GM06990 (cell line): ENCODE measurements around the gene CSNK1D.

Experiments
- DNase-seq: peaks from one replicate; pipeline ENCODE4 v3.0.0-alpha.2; 2011; ENCODE audit not compliant: insufficient read length; ENCODE audit errors: extremely low read depth
- H3K27me3 ChIP-seq: replicated peaks from 2 replicates; pipeline ENCODE4 v1.6.0; 2011; ENCODE audit warnings: low read length; ENCODE audit not compliant: control insufficient read depth, insufficient read depth
- H3K36me3 ChIP-seq: 2 replicates; pipeline ENCODE4 v1.5.1; 2011; ENCODE audit warnings: low read length; ENCODE audit not compliant: control insufficient read depth, insufficient read depth
- H3K4me3 ChIP-seq: replicated peaks from 2 replicates; pipeline ENCODE4 v1.5.1; 2011; ENCODE audit warnings: low read depth, mild to moderate bottlenecking, control low read depth, low read length
- TF ChIP-seq, protein P1 (sequence below): IDR thresholded peaks from 2 replicates; pipeline ENCODE4 v1.5.1; 2011; ENCODE audit warnings: low read length, control low read depth, mild to moderate bottlenecking, inconsistent platforms; ENCODE audit not compliant: insufficient read depth, poor library complexity, severe bottlenecking

The CSNK1D gene

GRCh38 chr17:82226809-82227628, 46.5 kb downstream of the CSNK1D start:
- Histone ChIP-seq H3K4me3 (no peak overlapping the region), H3K36me3 (no peaks in the 10 kb centered on the region), H3K27me3 (no peaks in the 10 kb centered on the region)
- peak; percentile 17 for DNase-seq
- TF ChIP-seq, protein P1, sequence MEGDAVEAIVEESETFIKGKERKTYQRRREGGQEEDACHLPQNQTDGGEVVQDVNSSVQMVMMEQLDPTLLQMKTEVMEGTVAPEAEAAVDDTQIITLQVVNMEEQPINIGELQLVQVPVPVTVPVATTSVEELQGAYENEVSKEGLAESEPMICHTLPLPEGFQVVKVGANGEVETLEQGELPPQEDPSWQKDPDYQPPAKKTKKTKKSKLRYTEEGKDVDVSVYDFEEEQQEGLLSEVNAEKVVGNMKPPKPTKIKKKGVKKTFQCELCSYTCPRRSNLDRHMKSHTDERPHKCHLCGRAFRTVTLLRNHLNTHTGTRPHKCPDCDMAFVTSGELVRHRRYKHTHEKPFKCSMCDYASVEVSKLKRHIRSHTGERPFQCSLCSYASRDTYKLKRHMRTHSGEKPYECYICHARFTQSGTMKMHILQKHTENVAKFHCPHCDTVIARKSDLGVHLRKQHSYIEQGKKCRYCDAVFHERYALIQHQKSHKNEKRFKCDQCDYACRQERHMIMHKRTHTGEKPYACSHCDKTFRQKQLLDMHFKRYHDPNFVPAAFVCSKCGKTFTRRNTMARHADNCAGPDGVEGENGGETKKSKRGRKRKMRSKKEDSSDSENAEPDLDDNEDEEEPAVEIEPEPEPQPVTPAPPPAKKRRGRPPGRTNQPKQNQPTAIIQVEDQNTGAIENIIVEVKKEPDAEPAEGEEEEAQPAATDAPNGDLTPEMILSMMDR = no peak

DNA sequence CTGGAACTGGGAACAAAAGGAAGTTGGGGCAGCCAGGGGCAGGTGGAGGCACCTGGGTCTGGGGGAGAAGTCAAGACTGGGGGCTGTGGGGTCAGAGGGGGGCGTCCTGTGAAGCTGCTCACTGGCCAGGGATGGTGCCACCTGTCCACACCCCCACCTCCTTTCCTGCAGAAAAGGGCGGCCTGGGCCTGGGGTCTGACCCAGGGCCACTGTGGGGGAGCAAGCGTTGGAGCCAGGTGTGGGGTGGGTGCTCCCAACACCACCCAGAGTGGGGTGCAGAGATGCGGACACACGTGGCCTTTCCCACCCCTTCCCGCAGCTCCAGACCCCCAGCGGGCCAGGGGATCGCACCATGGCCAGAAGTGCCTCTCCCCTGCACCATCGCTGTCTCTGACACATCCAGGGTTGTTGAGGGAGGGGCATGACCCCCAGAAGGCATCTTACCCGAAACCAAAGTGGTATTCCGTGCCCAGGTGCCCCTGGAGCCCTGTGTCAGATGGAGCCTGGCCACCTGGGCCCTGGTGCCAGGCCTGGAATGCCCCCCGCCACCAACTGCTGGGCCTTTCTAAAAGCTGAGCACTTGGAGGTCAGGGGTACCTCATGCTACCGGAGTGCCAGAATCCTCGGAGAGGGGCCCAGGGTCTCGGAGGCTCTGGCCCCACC, 47.2 kb downstream of the CSNK1D start:
- Histone ChIP-seq H3K4me3 (no peak overlapping the region), H3K36me3 (no peaks in the 10 kb centered on the region), H3K27me3 (no peaks in the 10 kb centered on the region)
- DNase-seq = peak; percentile 10
- TF ChIP-seq, protein P1 = no peak

DNA sequence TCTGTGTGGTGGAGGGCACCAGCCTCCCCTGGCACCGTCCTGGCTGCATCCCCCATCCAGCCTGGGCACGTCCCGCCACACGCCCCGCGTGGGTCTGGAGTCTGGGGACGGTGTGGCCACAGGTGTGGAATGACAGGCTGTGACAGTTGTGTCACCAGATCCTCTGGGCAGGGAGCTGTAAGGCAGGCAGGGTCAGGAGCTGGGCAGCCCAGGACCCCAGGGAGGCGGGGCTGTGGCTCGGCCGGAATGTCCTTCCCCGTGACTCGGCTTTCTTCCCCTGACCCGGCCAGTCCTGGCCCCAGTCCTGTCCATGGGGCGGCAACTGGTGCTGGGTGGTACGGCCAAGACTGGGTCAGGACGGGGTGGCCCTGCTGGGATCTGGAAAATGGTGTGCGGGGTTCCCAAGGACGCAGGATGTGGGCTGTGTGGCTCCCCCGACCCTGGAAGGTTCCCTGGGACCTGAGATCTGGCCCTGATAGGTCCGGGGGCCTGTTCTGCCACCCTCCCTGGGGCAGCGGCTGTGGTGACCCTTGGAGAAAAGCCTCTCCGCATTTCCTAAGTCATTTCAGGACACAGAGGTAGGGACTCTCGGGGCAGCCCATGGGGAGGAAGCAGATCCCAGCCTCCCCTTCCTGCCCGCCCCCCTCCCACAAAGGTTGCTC, 48.0 kb downstream of the CSNK1D start:
- Histone ChIP-seq H3K27me3 (no peaks in the 10 kb centered on the region), H3K4me3 (no peak overlapping the region), H3K36me3 (no peaks in the 10 kb centered on the region)
- TF ChIP-seq, protein P1 = no peak
- no peak for DNase-seq

DNA sequence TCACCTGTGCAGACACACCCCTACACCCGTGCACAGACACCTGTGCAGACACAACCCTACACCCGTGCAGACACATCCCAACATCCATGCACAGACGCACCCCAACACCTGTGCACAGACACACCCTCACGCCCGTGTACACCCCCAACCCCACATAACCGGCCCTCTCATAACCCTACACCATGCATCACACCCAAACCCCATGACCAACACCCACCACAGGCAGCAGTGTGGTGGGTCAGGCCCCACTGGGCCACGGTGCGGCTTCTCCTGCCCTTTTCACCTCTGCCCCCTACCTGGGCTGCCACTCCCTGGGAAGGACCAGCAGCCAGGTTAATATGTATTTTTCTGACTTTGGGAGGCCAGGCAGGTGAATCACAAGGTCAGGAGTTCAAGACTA, 48.8 kb downstream of the CSNK1D start:
- TF ChIP-seq, protein P1 = no peak
- H3K4me3 ChIP-seq = no peak overlapping the region
- no peaks in the 10 kb centered on the region for H3K36me3 ChIP-seq
- H3K27me3 ChIP-seq = no peaks in the 10 kb centered on the region
- DNase-seq = no peak

- H3K36me3 ChIP-seq = no peaks in the 10 kb centered on the region
- no peak for DNase-seq
- TF ChIP-seq, protein P1 = no peak
- H3K27me3 ChIP-seq = no peaks in the 10 kb centered on the region
- no peak overlapping the region for H3K4me3 ChIP-seq
Measured at GRCh38 chr17:82223517-82223916, 50.0 kb downstream of the CSNK1D start.
